Fibroblast of skin of right quadriceps (primary cell): ENCODE measurements around the gene SIL1.

Experiments used
- DNase-seq: peaks from one replicate; pipeline ENCODE4 v3.0.0-alpha.2; 2013

The SIL1 gene

DNA sequence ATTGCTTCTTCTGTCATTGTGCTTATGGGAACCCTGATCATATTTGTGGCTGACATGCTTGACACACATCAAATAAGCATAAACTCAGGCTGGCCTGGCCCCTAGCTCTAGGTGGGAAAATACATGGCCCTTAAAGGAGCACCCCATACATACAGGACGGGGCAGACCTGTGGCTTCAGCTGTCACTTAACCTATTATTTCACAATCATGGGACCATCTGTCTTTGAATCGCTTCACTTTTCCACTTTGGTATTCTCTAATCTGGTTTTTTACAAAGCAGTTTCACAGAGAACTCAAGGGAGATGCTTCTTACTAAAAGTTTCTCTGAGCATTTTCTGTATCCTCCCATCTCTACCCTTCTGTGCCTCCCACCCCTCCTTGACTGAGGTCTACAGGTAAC is 288.4 kb downstream of the SIL1 start:
- DNase-seq: no peak

- DNase-seq: peak; percentile 74
Observed at GRCh38 chr5:138905541-138905940, 292.6 kb downstream of the SIL1 start.

DNA sequence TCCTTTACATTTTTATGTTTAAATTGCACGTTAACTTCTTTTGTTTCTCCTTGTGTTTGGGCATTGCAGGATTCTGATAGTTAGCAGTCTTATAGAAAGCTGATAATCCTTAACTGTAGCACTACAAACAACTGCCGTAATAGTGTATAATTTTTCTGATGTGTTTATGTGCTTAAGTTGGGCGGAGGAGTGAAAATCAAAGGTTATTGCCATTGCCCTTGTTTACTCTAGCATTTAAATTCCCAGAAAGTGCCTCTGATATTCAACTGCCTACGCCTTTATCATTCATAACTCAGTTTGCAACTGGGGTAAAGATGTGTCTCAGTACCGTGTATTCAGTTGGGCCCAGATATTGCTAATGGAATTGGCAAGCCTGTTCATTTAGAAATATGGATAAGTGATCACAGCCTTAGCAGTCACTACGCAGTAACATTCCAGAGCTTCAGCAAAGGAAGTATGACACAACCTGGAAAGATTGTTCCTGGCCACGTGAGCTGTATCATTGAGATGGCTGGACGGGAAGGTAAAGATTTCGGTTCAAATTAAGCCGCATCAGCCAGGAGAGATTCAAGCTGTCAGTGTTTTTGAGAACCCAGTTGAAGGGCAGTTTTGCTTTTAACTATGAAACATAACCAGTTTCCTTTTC is 294.9 kb downstream of the SIL1 start:
- DNase-seq: peak; percentile 69

GRCh38 chr5:138901716-138902115 is 296.5 kb downstream of the SIL1 start:
- DNase-seq: no peak

DNA sequence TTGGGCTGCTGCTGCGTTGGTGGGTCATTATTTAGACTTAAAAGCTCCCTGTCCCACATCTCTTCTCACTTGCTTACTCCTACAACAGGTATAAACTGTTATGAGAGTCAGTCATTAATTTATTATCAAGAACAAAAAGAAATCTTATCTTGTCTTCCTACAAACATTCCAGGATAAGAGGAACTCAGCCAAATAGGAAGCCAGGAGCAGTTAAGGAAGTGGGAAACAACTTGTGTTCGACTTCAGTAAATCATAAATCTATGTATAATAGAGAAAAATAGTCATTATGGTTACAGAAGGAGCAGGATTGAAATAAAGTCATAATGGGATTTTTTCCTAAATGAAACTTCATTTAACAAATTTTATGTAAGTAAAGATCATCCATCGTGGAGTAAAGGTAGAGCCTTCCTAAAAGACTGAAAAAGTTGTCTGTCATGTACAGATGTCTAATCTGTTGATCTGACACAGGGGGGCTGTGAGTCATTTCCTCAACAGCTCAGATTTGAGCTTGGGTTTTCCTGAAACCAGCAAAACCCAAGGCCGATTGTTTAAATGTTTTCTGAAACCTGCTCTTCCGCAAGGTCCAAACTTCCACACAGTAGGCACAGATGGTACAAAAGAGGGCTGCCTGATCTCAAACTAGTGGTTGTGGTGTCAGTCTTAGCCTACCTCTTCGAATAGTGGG is 297.7 kb downstream of the SIL1 start:
- DNase-seq: peak; percentile 51

DNA sequence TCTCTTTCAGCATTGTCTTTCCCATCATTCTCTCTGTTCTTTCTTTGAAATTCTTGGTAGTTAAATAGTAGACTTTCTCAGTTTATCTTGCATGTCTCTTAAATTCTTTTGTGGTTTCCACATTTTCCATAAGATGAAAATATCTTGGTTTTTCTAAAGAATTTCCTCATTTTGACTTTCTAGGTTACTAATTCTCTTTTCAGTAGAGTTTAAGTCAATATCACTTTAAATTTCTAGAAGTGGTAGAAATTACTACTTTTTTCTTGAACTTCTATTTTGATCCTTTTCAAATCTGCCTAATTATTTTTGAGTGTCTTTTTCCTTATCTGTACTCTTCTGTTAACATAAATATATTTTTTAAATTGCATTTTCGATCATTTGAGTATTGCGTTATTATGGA is 299.4 kb downstream of the SIL1 start:
- DNase-seq: no peak

- no peak for DNase-seq
Observed at GRCh38 chr5:138898299-138898698, 299.9 kb downstream of the SIL1 start.
